Measurements from ENCODE around the gene PDE4B. TPM values are rescaled to one million over a fixed set of nuclear protein-coding genes. Genes with fewer than 3 reads are reported as not detected.

PDE4B gene
- total RNA-seq, 2 donors from 2014 or later = 18.1 to 55.4 TPM

- DNase-seq (ENCODE audit: low spot score) = no peak
- H3K4me3 ChIP-seq = no peak overlapping the region
- H3K27ac ChIP-seq = no peak overlapping the region
- peaks cover 9% of the 10 kb centered on the region for H3K4me1 ChIP-seq (replicated peaks)
- H3K36me3 ChIP-seq = no peaks in the 10 kb centered on the region
- TF ChIP-seq POLR2A (IDR thresholded peaks at IDR 0.05) = no peak
- TF ChIP-seq POLR2AphosphoS5 (IDR thresholded peaks at IDR 0.05) = no peak
- TF ChIP-seq, protein P1, sequence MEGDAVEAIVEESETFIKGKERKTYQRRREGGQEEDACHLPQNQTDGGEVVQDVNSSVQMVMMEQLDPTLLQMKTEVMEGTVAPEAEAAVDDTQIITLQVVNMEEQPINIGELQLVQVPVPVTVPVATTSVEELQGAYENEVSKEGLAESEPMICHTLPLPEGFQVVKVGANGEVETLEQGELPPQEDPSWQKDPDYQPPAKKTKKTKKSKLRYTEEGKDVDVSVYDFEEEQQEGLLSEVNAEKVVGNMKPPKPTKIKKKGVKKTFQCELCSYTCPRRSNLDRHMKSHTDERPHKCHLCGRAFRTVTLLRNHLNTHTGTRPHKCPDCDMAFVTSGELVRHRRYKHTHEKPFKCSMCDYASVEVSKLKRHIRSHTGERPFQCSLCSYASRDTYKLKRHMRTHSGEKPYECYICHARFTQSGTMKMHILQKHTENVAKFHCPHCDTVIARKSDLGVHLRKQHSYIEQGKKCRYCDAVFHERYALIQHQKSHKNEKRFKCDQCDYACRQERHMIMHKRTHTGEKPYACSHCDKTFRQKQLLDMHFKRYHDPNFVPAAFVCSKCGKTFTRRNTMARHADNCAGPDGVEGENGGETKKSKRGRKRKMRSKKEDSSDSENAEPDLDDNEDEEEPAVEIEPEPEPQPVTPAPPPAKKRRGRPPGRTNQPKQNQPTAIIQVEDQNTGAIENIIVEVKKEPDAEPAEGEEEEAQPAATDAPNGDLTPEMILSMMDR (IDR thresholded peaks at IDR 0.05) = no peak
- intact Hi-C loops (cut with DNase I) = no loop called here
- WGBS = 83% methylated on average over 2 of the region's 2 CpGs
- no peaks in the 10 kb centered on the region for H3K9me3 ChIP-seq
- no peaks in the 10 kb centered on the region for H3K27me3 ChIP-seq (replicated peaks; ENCODE audit: insufficient read depth)
Observed at GRCh38 chr1:66273656-66274055, 481.0 kb downstream of the PDE4B start.

DNA sequence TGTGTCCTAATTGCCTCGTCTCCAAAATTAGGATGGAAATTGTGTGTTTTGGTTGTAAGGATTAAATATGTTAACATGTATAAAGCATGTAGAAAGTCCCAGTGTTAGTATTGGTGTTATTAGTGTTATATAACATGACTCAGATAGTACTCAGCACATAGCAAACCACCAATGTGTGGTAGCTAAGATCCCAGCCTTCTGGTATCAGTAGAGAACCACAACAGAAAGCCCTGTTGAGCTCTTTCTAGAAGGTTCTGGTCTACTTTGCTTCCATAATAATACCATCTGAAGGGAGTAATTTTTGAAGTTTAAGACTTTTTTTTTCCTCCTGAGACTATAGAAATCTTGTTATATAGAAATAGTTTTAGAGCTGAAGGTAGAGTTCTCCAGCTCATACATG lies 481.9 kb downstream of the PDE4B start:
- intact Hi-C loops (cut with DNase I) = no loop called here
- H3K27ac ChIP-seq = no peak overlapping the region
- H3K9me3 ChIP-seq = no peaks in the 10 kb centered on the region
- TF ChIP-seq POLR2AphosphoS5 (IDR thresholded peaks at IDR 0.05) (no peak), POLR2A (IDR thresholded peaks at IDR 0.05) (no peak)
- TF ChIP-seq, protein P1 (IDR thresholded peaks at IDR 0.05) = no peak
- H3K27me3 ChIP-seq (replicated peaks; ENCODE audit: insufficient read depth) = no peaks in the 10 kb centered on the region
- 89% methylated on average over 1 of the region's 1 CpG for WGBS
- no peaks in the 10 kb centered on the region for H3K36me3 ChIP-seq
- no peak for DNase-seq (ENCODE audit: low spot score)
- no peak overlapping the region for H3K4me3 ChIP-seq
- peaks cover 9% of the 10 kb centered on the region for H3K4me1 ChIP-seq (replicated peaks)

DNA sequence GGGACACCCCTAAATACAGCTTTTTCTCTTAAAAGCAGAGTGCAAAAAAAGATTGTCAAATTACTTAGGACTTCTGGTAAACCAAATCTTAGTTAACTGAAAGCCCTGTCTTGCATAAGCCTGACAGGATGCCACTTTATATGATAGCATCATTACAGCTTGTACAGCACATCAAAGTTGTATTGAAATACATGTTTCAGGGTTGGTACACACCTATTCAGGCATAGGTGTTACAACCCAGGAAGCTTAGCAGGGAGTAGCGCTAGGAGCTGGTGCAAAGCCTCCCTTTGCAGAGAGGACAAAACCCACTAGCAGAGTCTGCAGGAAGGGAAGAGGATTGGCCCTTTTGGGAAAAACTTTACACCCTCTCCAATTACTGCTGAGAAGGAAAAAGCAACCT lies 482.4 kb downstream of the PDE4B start:
- 100% methylated on average over 1 of the region's 1 CpG for WGBS
- H3K36me3 ChIP-seq = no peaks in the 10 kb centered on the region
- no peaks in the 10 kb centered on the region for H3K27me3 ChIP-seq (replicated peaks; ENCODE audit: insufficient read depth)
- H3K27ac ChIP-seq = no peak overlapping the region
- no peak overlapping the region for H3K4me3 ChIP-seq
- no peaks in the 10 kb centered on the region for H3K9me3 ChIP-seq
- DNase-seq (ENCODE audit: low spot score) = no peak
- TF ChIP-seq POLR2A (IDR thresholded peaks at IDR 0.05) = no peak
- TF ChIP-seq, protein P1 (IDR thresholded peaks at IDR 0.05) = no peak
- TF ChIP-seq POLR2AphosphoS5 (IDR thresholded peaks at IDR 0.05) = no peak
- peaks cover 9% of the 10 kb centered on the region for H3K4me1 ChIP-seq (replicated peaks)
- intact Hi-C loops (cut with DNase I) = no loop called here

GRCh38 chr1:66275601-66276023 lies 482.9 kb downstream of the PDE4B start:
- no peaks in the 10 kb centered on the region for H3K9me3 ChIP-seq
- TF ChIP-seq POLR2A (IDR thresholded peaks at IDR 0.05) (no peak), POLR2AphosphoS5 (IDR thresholded peaks at IDR 0.05) (no peak)
- TF ChIP-seq, protein P1 (IDR thresholded peaks at IDR 0.05) = no peak
- no peak overlapping the region for H3K4me3 ChIP-seq
- no peak overlapping the region for H3K27ac ChIP-seq
- WGBS = 70% methylated on average over 5 of the region's 5 CpGs
- no peak for DNase-seq (ENCODE audit: low spot score)
- no peaks in the 10 kb centered on the region for H3K36me3 ChIP-seq
- H3K4me1 ChIP-seq (replicated peaks) = peaks cover 9% of the 10 kb centered on the region
- H3K27me3 ChIP-seq (replicated peaks; ENCODE audit: insufficient read depth) = no peaks in the 10 kb centered on the region
- intact Hi-C loops (cut with DNase I) = no loop called here

- WGBS = 95% methylated on average over 3 of the region's 3 CpGs
- Histone ChIP-seq H3K4me3 (no peak overlapping the region), H3K4me1 (replicated peaks) (peaks cover 9% of the 10 kb centered on the region), H3K36me3 (no peaks in the 10 kb centered on the region), H3K27me3 (replicated peaks; ENCODE audit: insufficient read depth) (no peaks in the 10 kb centered on the region), H3K27ac (no peak overlapping the region), H3K9me3 (no peaks in the 10 kb centered on the region)
- TF ChIP-seq POLR2A (IDR thresholded peaks at IDR 0.05) = no peak
- TF ChIP-seq, protein P1 (IDR thresholded peaks at IDR 0.05) = no peak
- TF ChIP-seq POLR2AphosphoS5 (IDR thresholded peaks at IDR 0.05) = no peak
- DNase-seq (ENCODE audit: low spot score) = no peak
- intact Hi-C loops (cut with DNase I) = no loop called here
Observed at GRCh38 chr1:66276218-66276617, 483.5 kb downstream of the PDE4B start.
